ENCODE results near the gene SERP1. TPM values are rescaled to one million over a fixed set of nuclear protein-coding genes. Genes with fewer than 3 reads are reported as not detected.

The SERP1 gene
- total RNA-seq, 2 donors from 2014 or later = 304 to 473 TPM

DNA sequence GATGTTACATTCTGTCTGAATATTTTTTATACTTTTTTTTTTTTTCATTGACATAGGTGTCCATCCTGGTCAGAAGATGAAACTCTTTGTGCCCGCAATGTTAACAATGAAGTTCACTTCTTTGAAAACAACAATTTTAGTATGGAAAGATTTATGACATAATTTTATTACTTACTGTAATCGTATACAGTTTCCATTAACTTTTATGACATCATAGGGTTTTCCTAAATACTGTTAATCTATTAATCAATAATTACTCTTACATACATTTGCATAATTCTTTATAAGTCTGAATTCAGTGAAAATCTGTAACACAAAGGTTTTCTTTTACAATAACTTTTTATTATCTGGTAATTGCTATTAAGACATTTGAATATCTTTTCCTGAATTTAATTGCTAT lies 17.9 kb upstream of the SERP1 start:
- no peaks in the 10 kb centered on the region for H3K36me3 ChIP-seq

DNA sequence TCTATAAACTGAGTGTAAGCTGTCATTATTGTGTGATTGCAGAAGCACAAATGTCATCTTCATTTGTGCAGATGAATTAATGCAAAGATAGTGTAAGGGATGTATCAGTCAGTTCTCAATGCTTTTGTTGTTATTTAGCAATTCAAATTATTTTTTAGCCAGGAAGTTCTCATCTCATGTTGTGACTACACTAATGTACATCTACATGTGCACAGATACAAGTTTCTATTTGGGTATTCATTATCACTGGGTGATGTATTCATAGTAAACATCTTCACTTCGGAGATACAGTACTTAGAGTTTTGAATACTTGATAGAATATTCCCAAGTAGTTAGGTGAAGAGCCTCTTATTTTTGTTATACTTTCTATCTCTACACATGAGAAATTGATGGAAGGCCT lies 11.4 kb upstream of the SERP1 start:
- no peak for TF ChIP-seq POLR2AphosphoS5 (IDR thresholded peaks at IDR 0.05)
- TF ChIP-seq, protein P1, sequence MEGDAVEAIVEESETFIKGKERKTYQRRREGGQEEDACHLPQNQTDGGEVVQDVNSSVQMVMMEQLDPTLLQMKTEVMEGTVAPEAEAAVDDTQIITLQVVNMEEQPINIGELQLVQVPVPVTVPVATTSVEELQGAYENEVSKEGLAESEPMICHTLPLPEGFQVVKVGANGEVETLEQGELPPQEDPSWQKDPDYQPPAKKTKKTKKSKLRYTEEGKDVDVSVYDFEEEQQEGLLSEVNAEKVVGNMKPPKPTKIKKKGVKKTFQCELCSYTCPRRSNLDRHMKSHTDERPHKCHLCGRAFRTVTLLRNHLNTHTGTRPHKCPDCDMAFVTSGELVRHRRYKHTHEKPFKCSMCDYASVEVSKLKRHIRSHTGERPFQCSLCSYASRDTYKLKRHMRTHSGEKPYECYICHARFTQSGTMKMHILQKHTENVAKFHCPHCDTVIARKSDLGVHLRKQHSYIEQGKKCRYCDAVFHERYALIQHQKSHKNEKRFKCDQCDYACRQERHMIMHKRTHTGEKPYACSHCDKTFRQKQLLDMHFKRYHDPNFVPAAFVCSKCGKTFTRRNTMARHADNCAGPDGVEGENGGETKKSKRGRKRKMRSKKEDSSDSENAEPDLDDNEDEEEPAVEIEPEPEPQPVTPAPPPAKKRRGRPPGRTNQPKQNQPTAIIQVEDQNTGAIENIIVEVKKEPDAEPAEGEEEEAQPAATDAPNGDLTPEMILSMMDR (IDR thresholded peaks at IDR 0.05) = no peak
- TF ChIP-seq POLR2A (IDR thresholded peaks at IDR 0.05) = no peak
- H3K27me3 ChIP-seq (replicated peaks; ENCODE audit: insufficient read depth) = no peaks in the 10 kb centered on the region
- H3K27ac ChIP-seq = no peak overlapping the region
- H3K36me3 ChIP-seq = peaks cover 0 to 4% of the 10 kb centered on the region in 2 donors
- DNase-seq (ENCODE audit: low spot score) = no peak
- no peaks in the 10 kb centered on the region for H3K9me3 ChIP-seq
- 77% methylated on average over 1 of the region's 1 CpG for WGBS
- H3K4me3 ChIP-seq = no peak overlapping the region
- no peaks in the 10 kb centered on the region for H3K4me1 ChIP-seq (replicated peaks)
- intact Hi-C loops (cut with DNase I) = no loop called here

More for the DNA sequence above, 17.9 kb upstream of the SERP1 start:
- intact Hi-C loops (cut with DNase I) = no loop called here
- no peak overlapping the region for H3K4me3 ChIP-seq
- no peak overlapping the region for H3K27ac ChIP-seq
- H3K9me3 ChIP-seq = no peaks in the 10 kb centered on the region
- no peaks in the 10 kb centered on the region for H3K27me3 ChIP-seq (replicated peaks; ENCODE audit: insufficient read depth)
- no peaks in the 10 kb centered on the region for H3K4me1 ChIP-seq (replicated peaks)
- WGBS = 66% methylated on average over 2 of the region's 2 CpGs
- TF ChIP-seq, protein P1 (IDR thresholded peaks at IDR 0.05) = no peak
- TF ChIP-seq POLR2AphosphoS5 (IDR thresholded peaks at IDR 0.05) = no peak
- TF ChIP-seq POLR2A (IDR thresholded peaks at IDR 0.05) = no peak
- DNase-seq (ENCODE audit: low spot score) = no peak

DNA sequence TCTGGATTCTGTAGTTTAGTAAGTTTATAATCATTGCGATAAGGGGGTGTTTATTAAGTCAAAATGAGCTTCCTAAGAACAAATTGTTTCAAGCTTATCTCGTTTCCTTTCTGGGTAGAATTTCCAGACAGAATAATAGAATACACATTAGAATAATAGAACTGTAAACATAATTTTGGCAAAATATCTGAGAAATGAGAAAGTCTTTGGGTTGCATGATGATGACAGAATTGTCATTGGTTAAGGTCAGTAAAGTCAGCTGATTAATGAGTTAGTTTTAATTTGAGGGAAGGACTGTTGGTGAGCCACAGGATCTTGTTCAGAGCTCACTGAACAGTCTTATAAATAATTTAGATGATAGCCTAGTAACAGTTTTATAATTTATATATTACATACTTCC lies 10.5 kb upstream of the SERP1 start:
- no peaks in the 10 kb centered on the region for H3K27me3 ChIP-seq (replicated peaks; ENCODE audit: insufficient read depth)

DNA sequence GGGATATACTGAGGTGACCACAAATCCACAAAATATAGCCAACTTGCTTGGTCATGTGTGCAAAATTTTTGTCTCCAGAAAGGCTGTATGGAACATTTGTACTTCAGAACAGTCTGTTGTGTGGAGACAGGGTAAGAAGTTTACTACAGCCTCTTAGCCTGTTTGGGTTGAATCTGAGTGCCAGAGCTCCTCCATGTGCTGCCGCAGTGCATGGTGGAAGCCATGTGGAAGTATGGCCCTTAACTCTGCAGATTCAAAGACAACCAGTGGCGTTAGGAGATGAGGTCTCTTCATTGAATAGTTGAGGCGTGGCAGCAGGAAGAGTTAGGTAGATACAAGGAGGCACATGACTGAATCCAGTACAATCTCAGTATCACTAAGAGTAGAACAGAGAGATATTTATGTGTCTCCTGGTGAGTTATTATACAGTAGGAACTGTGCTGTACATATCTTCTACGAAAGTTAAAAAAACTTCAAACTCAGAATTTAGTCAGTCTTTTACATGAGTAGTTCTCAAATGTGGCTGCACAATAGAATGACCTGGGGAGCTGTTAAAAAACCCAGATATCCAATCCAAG lies 9.7 kb upstream of the SERP1 start:
- TF ChIP-seq POLR2A (IDR thresholded peaks at IDR 0.05) (no peak), POLR2AphosphoS5 (IDR thresholded peaks at IDR 0.05) (no peak)
- TF ChIP-seq, protein P1 (IDR thresholded peaks at IDR 0.05) = no peak
- Histone ChIP-seq H3K27ac (no peak overlapping the region), H3K9me3 (no peaks in the 10 kb centered on the region), H3K27me3 (replicated peaks; ENCODE audit: insufficient read depth) (no peaks in the 10 kb centered on the region), H3K36me3 (peaks cover 0 to 11% of the 10 kb centered on the region in 2 donors), H3K4me1 (replicated peaks) (no peaks in the 10 kb centered on the region), H3K4me3 (no peak overlapping the region)
- intact Hi-C loops (cut with DNase I) = no loop called here
- DNase-seq (ENCODE audit: low spot score) = no peak
- 93% methylated on average over 4 of the region's 4 CpGs for WGBS

More for the DNA sequence above, 10.5 kb upstream of the SERP1 start:
- TF ChIP-seq, protein P1 (IDR thresholded peaks at IDR 0.05) = no peak
- no peak for TF ChIP-seq POLR2AphosphoS5 (IDR thresholded peaks at IDR 0.05)
- no peak for TF ChIP-seq POLR2A (IDR thresholded peaks at IDR 0.05)
- no peak for DNase-seq (ENCODE audit: low spot score)
- 80% methylated on average over 2 of the region's 2 CpGs for WGBS
- Histone ChIP-seq H3K27ac (no peak overlapping the region), H3K9me3 (no peaks in the 10 kb centered on the region), H3K4me1 (replicated peaks) (no peaks in the 10 kb centered on the region), H3K36me3 (peaks cover 0 to 11% of the 10 kb centered on the region in 2 donors), H3K4me3 (no peak overlapping the region)
- intact Hi-C loops (cut with DNase I) = no loop called here

Data from prostate gland (tissue), 2 donors.